HEK293 (cell line): ENCODE results near the gene GABBR2.

Source experiments
- CTCF ChIA-PET: fragments of 350-600 bp; formaldehyde crosslinking; extraction: SDS; loops from one replicate; lab custom pipeline; 2021; ENCODE audit warnings: antibody characterized with exemption; lab: Yijun Ruan, JAX
- POLR2A ChIA-PET: fragments of 300-600 bp; formaldehyde crosslinking; extraction: SDS; loops from one replicate; lab custom pipeline; 2020; ENCODE audit warnings: antibody characterized with exemption, inconsistent platforms; lab: Yijun Ruan, JAX
- H3K27ac ChIP-seq: fragments of 200-500 bp; sonication (Bioruptor generic); 2 replicates; pipeline ENCODE4 v1.5.1; 2014; ENCODE audit warnings: low read depth, low read length, control low read depth, inconsistent platforms; ENCODE audit errors: extremely low read depth
- H3K36me3 ChIP-seq, 2 experiments: fragments of 200-500 bp in 1 of 2; sonication (Bioruptor generic) in 1 of 2; 1 replicate in 1 of 2; 2 replicates in 1 of 2; pipeline ENCODE4 v1.5.1; 2014 to 2017; ENCODE audit warnings: inconsistent platforms in 2 of 2, low read length in 2 of 2; ENCODE audit not compliant: control insufficient read depth in 2 of 2, insufficient read depth in 1 of 2
- H3K4me1 ChIP-seq: fragments of 200-500 bp; sonication (Bioruptor generic); 2 replicates; pipeline ENCODE4 v1.5.1; 2014; ENCODE audit warnings: mild to moderate bottlenecking, low read length, inconsistent platforms; ENCODE audit not compliant: control insufficient read depth, insufficient read depth
- H3K4me3 ChIP-seq: 2 replicates; pipeline ENCODE4 v1.5.1; 2011; ENCODE audit warnings: low read depth, mild to moderate bottlenecking, control low read depth, low read length, moderate library complexity
- H3K9me3 ChIP-seq: fragments of 200-500 bp; sonication (Bioruptor generic); 2 replicates; pipeline ENCODE4 v1.5.1; 2014; ENCODE audit warnings: low read depth, low read length, inconsistent platforms; ENCODE audit not compliant: control insufficient read depth, insufficient read depth
- PRDM2 ChIP-seq: fragments of 450-650 bp; formaldehyde crosslinking; IDR thresholded peaks from 2 replicates; pipeline ENCODE4 v1.5.1; 2016; ENCODE audit warnings: missing biosample characterization, missing genetic modification characterization, borderline replicate concordance
- SP7 ChIP-seq: fragments of 450-650 bp; formaldehyde crosslinking; IDR thresholded peaks from 2 replicates; pipeline ENCODE4 v1.5.1; 2016; ENCODE audit warnings: missing biosample characterization, missing genetic modification characterization
- ZEB2 ChIP-seq: fragments of 450-650 bp; formaldehyde crosslinking; IDR thresholded peaks from 2 replicates; pipeline ENCODE4 v1.5.1; 2016; ENCODE audit warnings: missing biosample characterization, missing genetic modification characterization
- ZNF10 ChIP-seq: fragments of 450-650 bp; formaldehyde crosslinking; IDR thresholded peaks from 2 replicates; pipeline ENCODE4 v1.5.1; 2017; ENCODE audit warnings: missing biosample characterization, missing genetic modification characterization
- ZNF16 ChIP-seq: fragments of 450-650 bp; formaldehyde crosslinking; IDR thresholded peaks from 2 replicates; pipeline ENCODE4 v1.5.1; 2016; ENCODE audit warnings: low read depth, missing biosample characterization, missing genetic modification characterization
- ZNF169 ChIP-seq: fragments of 450-650 bp; formaldehyde crosslinking; IDR thresholded peaks from 2 replicates; pipeline ENCODE4 v1.5.1; 2016; ENCODE audit warnings: missing biosample characterization, missing genetic modification characterization
- ZNF37A ChIP-seq: fragments of 450-650 bp; IDR thresholded peaks from 2 replicates; pipeline ENCODE4 v1.5.1; 2018; ENCODE audit warnings: missing biosample characterization, missing genetic modification characterization
- ZNF626 ChIP-seq: fragments of 450-650 bp; sonication (Bioruptor Pico); formaldehyde crosslinking; IDR thresholded peaks from 2 replicates; pipeline ENCODE4 v1.5.1; 2018; ENCODE audit warnings: missing biosample characterization, missing genetic modification characterization, inconsistent platforms
- ZNF670 ChIP-seq: fragments of 450-650 bp; formaldehyde crosslinking; IDR thresholded peaks from 2 replicates; pipeline ENCODE4 v1.5.1; 2016; ENCODE audit warnings: missing biosample characterization, missing genetic modification characterization, low read depth
- ZNF785 ChIP-seq: fragments of 450-650 bp; formaldehyde crosslinking; IDR thresholded peaks from 2 replicates; pipeline ENCODE4 v1.5.1; 2016; ENCODE audit warnings: missing biosample characterization, missing genetic modification characterization
- ZNF830 ChIP-seq: fragments of 450-650 bp; IDR thresholded peaks from 2 replicates; pipeline ENCODE4 v1.5.0; 2018; ENCODE audit warnings: missing biosample characterization, missing genetic modification characterization, low read depth, mild to moderate bottlenecking, moderate library complexity
- ZNF843 ChIP-seq: fragments of 450-650 bp; formaldehyde crosslinking; IDR thresholded peaks from 2 replicates; pipeline ENCODE4 v1.5.1; 2016; ENCODE audit warnings: missing biosample characterization, missing genetic modification characterization
- TF ChIP-seq, protein P1 (sequence below): fragments of 450-650 bp; formaldehyde crosslinking; IDR thresholded peaks from 2 replicates; pipeline ENCODE4 v1.5.1; 2016; ENCODE audit warnings: missing biosample characterization, missing genetic modification characterization
- TF ChIP-seq, protein P2 (sequence below): fragments of 450-650 bp; formaldehyde crosslinking; IDR thresholded peaks from 2 replicates; pipeline ENCODE4 v1.5.1; 2017; ENCODE audit warnings: missing biosample characterization, mild to moderate bottlenecking, missing genetic modification characterization, moderate library complexity
- TF ChIP-seq, protein P3 (sequence below): fragments of 450-650 bp; formaldehyde crosslinking; IDR thresholded peaks from 2 replicates; pipeline ENCODE4 v1.5.1; 2016; ENCODE audit warnings: missing biosample characterization, missing genetic modification characterization
- TF ChIP-seq, protein P4 (sequence below): fragments of 450-650 bp; formaldehyde crosslinking; IDR thresholded peaks from 2 replicates; pipeline ENCODE4 v1.5.0; 2017; ENCODE audit warnings: missing biosample characterization, missing genetic modification characterization, borderline replicate concordance

The GABBR2 gene

DNA sequence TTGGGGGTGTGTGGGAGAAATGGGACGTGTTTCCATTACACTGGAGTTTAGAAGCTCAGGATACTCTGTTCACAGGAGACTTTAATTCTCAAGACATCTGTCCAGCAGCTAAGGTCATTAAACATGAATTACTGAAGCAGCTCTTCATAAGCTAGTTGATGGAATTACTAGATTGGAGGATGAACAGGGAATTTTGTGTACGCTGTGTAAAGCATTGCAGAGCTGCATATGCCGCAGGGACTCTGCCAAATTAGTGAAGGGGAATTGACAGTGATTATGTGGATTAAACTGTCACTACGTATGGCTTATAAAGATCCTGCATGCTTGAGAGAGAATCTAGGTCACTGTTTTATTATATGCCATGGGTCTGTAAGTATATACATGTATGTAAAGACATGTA is 275.8 kb downstream of the GABBR2 start:
- Histone ChIP-seq H3K4me1 (no peaks in the 10 kb centered on the region), H3K27ac (no peak overlapping the region), H3K36me3 (no peaks in the 10 kb centered on the region), H3K9me3 (no peaks in the 10 kb centered on the region)
- CTCF ChIA-PET = no interaction called here
- TF ChIP-seq ZNF16 = no peak
- TF ChIP-seq ZEB2 (tag by site-specific recombination) = no peak
- TF ChIP-seq ZNF670 = no peak
- TF ChIP-seq ZNF10 = no peak
- TF ChIP-seq SP7 = no peak
- no peak for TF ChIP-seq ZNF37A (tag by site-specific recombination)
- TF ChIP-seq, all 188 proteins: peak for 0
- POLR2A ChIA-PET = no interaction called here
- no peak overlapping the region for H3K4me3 ChIP-seq

DNA sequence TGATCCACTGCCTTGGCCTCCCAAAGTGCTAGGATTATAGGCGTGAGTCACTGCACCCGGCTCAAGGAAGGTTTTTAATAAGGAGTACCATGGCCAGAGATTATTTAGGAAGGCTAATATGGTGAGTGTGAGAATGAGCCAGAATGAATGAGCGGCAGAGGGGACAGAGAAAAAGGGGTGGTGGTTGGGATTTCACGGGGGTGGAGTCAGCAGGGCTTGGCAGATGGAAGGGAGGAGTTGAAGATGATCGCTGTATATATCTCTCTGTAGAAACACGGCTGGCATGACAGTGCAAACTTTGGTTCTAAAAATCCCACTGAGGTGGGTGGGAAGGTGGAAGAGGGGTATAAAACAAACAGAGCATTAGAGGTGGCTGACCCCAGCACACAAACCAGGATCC is 276.6 kb downstream of the GABBR2 start:
- Histone ChIP-seq H3K36me3 (no peaks in the 10 kb centered on the region), H3K4me3 (no peak overlapping the region), H3K4me1 (no peaks in the 10 kb centered on the region), H3K9me3 (no peaks in the 10 kb centered on the region), H3K27ac (no peak overlapping the region)
- ChIA-PET CTCF (no interaction called here), POLR2A (no interaction called here)
- no peak for TF ChIP-seq ZNF626 (tag by site-specific recombination)
- TF ChIP-seq, protein P1, sequence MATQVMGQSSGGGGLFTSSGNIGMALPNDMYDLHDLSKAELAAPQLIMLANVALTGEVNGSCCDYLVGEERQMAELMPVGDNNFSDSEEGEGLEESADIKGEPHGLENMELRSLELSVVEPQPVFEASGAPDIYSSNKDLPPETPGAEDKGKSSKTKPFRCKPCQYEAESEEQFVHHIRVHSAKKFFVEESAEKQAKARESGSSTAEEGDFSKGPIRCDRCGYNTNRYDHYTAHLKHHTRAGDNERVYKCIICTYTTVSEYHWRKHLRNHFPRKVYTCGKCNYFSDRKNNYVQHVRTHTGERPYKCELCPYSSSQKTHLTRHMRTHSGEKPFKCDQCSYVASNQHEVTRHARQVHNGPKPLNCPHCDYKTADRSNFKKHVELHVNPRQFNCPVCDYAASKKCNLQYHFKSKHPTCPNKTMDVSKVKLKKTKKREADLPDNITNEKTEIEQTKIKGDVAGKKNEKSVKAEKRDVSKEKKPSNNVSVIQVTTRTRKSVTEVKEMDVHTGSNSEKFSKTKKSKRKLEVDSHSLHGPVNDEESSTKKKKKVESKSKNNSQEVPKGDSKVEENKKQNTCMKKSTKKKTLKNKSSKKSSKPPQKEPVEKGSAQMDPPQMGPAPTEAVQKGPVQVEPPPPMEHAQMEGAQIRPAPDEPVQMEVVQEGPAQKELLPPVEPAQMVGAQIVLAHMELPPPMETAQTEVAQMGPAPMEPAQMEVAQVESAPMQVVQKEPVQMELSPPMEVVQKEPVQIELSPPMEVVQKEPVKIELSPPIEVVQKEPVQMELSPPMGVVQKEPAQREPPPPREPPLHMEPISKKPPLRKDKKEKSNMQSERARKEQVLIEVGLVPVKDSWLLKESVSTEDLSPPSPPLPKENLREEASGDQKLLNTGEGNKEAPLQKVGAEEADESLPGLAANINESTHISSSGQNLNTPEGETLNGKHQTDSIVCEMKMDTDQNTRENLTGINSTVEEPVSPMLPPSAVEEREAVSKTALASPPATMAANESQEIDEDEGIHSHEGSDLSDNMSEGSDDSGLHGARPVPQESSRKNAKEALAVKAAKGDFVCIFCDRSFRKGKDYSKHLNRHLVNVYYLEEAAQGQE (tag by site-specific recombination) = 0 out of 2 replicates have a peak, but pooled peaks have one; percentile 27
- TF ChIP-seq, all 188 proteins: peak for 1

- Histone ChIP-seq H3K27ac (no peak overlapping the region), H3K9me3 (no peaks in the 10 kb centered on the region), H3K36me3 (no peaks in the 10 kb centered on the region), H3K4me3 (no peak overlapping the region), H3K4me1 (no peaks in the 10 kb centered on the region)
- ChIA-PET CTCF (interaction anchor here (0.6 kb wide), 1 partner anchor 12 kb away, joined by 3 read pairs; no protein-coding TSS in a partner anchor), POLR2A (interaction anchor here (0.6 to 0.7 kb wide), 2 partner anchors 45 to 248 kb away, joined by 4 to 5 read pairs; no protein-coding TSS in a partner anchor)
- TF ChIP-seq, protein P2, sequence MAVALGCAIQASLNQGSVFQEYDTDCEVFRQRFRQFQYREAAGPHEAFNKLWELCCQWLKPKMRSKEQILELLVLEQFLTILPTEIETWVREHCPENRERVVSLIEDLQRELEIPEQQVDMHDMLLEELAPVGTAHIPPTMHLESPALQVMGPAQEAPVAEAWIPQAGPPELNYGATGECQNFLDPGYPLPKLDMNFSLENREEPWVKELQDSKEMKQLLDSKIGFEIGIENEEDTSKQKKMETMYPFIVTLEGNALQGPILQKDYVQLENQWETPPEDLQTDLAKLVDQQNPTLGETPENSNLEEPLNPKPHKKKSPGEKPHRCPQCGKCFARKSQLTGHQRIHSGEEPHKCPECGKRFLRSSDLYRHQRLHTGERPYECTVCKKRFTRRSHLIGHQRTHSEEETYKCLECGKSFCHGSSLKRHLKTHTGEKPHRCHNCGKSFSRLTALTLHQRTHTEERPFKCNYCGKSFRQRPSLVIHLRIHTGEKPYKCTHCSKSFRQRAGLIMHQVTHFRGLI (tag by site-specific recombination) = no peak
- no peak for TF ChIP-seq ZNF785 (tag by site-specific recombination)
- no peak for TF ChIP-seq ZNF830 (tag by site-specific recombination)
- no peak for TF ChIP-seq ZNF169 (tag by site-specific recombination)
- TF ChIP-seq PRDM2 (tag by site-specific recombination) = no peak
- TF ChIP-seq, protein P3, sequence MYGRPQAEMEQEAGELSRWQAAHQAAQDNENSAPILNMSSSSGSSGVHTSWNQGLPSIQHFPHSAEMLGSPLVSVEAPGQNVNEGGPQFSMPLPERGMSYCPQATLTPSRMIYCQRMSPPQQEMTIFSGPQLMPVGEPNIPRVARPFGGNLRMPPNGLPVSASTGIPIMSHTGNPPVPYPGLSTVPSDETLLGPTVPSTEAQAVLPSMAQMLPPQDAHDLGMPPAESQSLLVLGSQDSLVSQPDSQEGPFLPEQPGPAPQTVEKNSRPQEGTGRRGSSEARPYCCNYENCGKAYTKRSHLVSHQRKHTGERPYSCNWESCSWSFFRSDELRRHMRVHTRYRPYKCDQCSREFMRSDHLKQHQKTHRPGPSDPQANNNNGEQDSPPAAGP (tag by site-specific recombination) = no peak
- no peak for TF ChIP-seq ZNF843 (tag by site-specific recombination)
- TF ChIP-seq, protein P4, sequence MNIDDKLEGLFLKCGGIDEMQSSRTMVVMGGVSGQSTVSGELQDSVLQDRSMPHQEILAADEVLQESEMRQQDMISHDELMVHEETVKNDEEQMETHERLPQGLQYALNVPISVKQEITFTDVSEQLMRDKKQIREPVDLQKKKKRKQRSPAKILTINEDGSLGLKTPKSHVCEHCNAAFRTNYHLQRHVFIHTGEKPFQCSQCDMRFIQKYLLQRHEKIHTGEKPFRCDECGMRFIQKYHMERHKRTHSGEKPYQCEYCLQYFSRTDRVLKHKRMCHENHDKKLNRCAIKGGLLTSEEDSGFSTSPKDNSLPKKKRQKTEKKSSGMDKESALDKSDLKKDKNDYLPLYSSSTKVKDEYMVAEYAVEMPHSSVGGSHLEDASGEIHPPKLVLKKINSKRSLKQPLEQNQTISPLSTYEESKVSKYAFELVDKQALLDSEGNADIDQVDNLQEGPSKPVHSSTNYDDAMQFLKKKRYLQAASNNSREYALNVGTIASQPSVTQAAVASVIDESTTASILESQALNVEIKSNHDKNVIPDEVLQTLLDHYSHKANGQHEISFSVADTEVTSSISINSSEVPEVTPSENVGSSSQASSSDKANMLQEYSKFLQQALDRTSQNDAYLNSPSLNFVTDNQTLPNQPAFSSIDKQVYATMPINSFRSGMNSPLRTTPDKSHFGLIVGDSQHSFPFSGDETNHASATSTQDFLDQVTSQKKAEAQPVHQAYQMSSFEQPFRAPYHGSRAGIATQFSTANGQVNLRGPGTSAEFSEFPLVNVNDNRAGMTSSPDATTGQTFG (tag by site-specific recombination) = no peak
These were observed 278.0 kb downstream of the GABBR2 start for GRCh38 chr9:98430535-98431292.
